ENCODE measurements around the gene SRCIN1.
"Not testable (repeated sequence)": the region's sequence is repeated elsewhere in the genome, so short reads cannot be mapped to it uniquely, and the experiment has no call there.

The SRCIN1 gene

DNA sequence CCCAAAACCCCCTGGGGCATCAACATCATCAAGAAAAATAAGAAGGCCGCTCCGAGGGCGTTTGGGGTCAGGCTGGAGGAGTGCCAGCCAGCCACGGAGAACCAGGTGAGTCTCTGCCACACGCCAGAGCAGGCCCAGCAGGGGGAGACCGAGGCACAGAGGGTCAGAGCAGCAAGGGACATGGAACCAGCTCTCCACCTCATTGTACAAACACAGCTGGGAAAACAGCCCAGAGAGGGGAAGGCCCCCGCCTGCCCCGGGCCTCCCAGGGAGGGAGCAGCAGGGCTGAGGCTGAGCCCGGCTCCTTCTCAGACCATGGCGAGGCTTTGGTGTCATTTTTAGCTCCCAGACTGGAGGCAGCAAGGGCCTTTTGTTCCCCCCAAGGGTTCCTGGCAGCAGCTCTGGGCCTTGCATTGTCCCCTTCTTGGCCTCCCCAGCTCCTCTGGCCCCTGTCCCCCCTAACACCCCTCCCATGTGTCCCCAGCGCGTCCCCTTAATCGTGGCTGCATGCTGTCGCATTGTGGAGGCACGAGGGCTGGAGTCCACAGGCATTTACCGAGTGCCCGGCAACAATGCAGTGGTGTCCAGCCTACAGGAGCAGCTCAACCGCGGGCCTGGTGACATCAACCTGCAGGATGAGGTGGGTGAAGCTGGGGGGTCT is 123.6 kb downstream of the SRCIN1 start:
- not testable (repeated sequence) for DNase-seq (ENCODE audit: low spot score)
